Measurements from ENCODE around the gene BCL11A. TPM values are rescaled to one million over a fixed set of nuclear protein-coding genes. Genes with fewer than 3 reads are reported as not detected.

Gene BCL11A
- total RNA-seq, 1 donor from 2014 or later = 6.7 TPM

GRCh38 chr2:60412620-60413019, 140.8 kb downstream of the BCL11A start:
- Histone ChIP-seq H3K4me3 (ENCODE audit: low read depth, low read length) (no peak overlapping the region), H3K27me3 (ENCODE audit: control insufficient read depth, insufficient read depth, low read length) (peaks cover 10% of the 10 kb centered on the region), H3K36me3 (ENCODE audit: control insufficient read depth, insufficient read depth, low read length) (no peaks in the 10 kb centered on the region)
- TF ChIP-seq CTCF (IDR thresholded peaks at IDR 0.05; ENCODE audit: insufficient read depth, low read length, poor library complexity, severe bottlenecking) = no peak
- no peak for DNase-seq (ENCODE audit: low read depth)

- no peak for TF ChIP-seq CTCF (IDR thresholded peaks at IDR 0.05; ENCODE audit: insufficient read depth, low read length, poor library complexity, severe bottlenecking)
- DNase-seq (ENCODE audit: low read depth) = no peak
- peaks cover 12% of the 10 kb centered on the region for H3K27me3 ChIP-seq (ENCODE audit: control insufficient read depth, insufficient read depth, low read length)
- no peaks in the 10 kb centered on the region for H3K36me3 ChIP-seq (ENCODE audit: control insufficient read depth, insufficient read depth, low read length)
- H3K4me3 ChIP-seq (ENCODE audit: low read depth, low read length) = no peak overlapping the region
Observed at GRCh38 chr2:60412027-60412426, 141.4 kb downstream of the BCL11A start.

GRCh38 chr2:60411295-60411694, 142.2 kb downstream of the BCL11A start:
- no peak for TF ChIP-seq CTCF (IDR thresholded peaks at IDR 0.05; ENCODE audit: insufficient read depth, low read length, poor library complexity, severe bottlenecking)
- Histone ChIP-seq H3K4me3 (ENCODE audit: low read depth, low read length) (no peak overlapping the region), H3K36me3 (ENCODE audit: control insufficient read depth, insufficient read depth, low read length) (no peaks in the 10 kb centered on the region), H3K27me3 (ENCODE audit: control insufficient read depth, insufficient read depth, low read length) (peaks cover 12% of the 10 kb centered on the region)
- DNase-seq (ENCODE audit: low read depth) = no peak

GRCh38 chr2:60410456-60411146, 142.9 kb downstream of the BCL11A start:
- H3K4me3 ChIP-seq (ENCODE audit: low read depth, low read length) = no peak overlapping the region
- no peak for TF ChIP-seq CTCF (IDR thresholded peaks at IDR 0.05; ENCODE audit: insufficient read depth, low read length, poor library complexity, severe bottlenecking)
- H3K36me3 ChIP-seq (ENCODE audit: control insufficient read depth, insufficient read depth, low read length) = no peaks in the 10 kb centered on the region
- no peak for DNase-seq (ENCODE audit: low read depth)
- peaks cover 15% of the 10 kb centered on the region for H3K27me3 ChIP-seq (ENCODE audit: control insufficient read depth, insufficient read depth, low read length)

GRCh38 chr2:60409531-60409871, 144.0 kb downstream of the BCL11A start:
- H3K27me3 ChIP-seq (ENCODE audit: control insufficient read depth, insufficient read depth, low read length) = peaks cover 15% of the 10 kb centered on the region
- no peak for TF ChIP-seq CTCF (IDR thresholded peaks at IDR 0.05; ENCODE audit: insufficient read depth, low read length, poor library complexity, severe bottlenecking)
- H3K36me3 ChIP-seq (ENCODE audit: control insufficient read depth, insufficient read depth, low read length) = no peaks in the 10 kb centered on the region
- no peak for DNase-seq (ENCODE audit: low read depth)
- no peak overlapping the region for H3K4me3 ChIP-seq (ENCODE audit: low read depth, low read length)

All from kidney epithelial cell (primary cell).